ENCODE results near the gene BTBD1.

Gene BTBD1

GRCh38 chr15:82986442-82986780 is 80.6 kb downstream of the BTBD1 start:
- no peak for DNase-seq

- peak; percentile 95 to 98 (median 97) for DNase-seq
Observed at GRCh38 chr15:82985688-82986441, 81.2 kb downstream of the BTBD1 start, which contains the start of gene RAMAC. Gene RAMAC, plus strand, starts transcription at chr15:82986210. Its CDS starts 2,809 bp downstream, at chr15:82989019.

DNA sequence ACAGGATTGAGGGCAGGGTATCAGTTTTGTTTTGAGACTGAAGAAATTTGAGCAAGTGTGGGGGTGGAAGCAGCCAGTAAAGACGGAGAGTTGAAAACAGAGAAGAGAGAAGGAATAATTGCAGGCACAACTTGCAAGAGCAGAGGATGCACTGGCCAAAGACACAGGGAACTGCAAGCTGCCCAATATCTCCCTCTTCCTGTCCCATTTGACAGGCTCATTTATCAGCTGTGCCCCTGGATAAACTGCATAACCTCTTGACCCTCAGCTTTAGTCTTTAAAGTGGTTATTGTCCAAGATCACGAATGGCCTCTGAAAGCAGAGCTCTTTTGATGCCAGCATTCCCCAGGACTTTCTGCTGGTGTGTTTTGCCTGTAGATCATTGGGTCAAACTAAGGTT is 86.1 kb downstream of the BTBD1 start:
- no peak for DNase-seq

DNA sequence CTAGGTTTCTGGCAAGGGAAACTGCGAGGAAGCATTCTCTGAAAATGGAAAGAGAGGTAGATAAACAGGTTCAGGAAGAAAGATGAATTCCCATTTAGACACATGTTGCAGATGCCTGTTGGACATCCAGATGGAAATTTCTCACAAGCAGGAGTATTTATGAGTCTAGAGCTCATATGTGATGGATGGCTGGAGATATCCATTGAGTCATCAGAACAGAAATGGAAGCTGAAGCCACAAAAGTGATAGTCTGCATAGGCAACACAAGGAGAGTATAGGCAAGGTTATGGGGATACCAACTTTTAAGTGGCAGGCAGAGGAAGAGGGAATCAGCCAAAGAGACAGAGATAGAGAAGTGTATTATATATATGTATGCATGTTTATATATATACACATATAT is 87.3 kb downstream of the BTBD1 start:
- no peak for DNase-seq

DNA sequence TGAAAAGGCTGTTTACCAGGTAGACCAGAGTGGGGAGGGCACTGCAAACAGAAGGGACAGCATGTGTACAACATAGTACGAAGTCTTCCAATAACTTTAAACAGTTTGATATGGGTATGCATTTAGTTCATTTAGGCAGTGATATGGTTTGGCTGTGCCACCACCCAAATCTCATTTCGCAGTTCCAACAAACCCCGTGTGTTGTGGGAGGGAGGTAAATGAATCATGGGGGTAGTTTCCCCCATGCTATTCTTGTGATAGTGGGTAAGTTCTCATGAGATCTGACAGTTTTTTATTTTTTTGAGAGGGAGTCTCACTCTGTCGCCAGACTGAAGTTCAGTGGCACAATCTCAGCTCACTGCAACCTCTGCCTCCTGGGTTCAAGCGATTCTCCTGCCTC is 88.6 kb downstream of the BTBD1 start:
- DNase-seq: no peak

GRCh38 chr15:82977076-82977475 is 90.0 kb downstream of the BTBD1 start:
- no peak for DNase-seq

DNA sequence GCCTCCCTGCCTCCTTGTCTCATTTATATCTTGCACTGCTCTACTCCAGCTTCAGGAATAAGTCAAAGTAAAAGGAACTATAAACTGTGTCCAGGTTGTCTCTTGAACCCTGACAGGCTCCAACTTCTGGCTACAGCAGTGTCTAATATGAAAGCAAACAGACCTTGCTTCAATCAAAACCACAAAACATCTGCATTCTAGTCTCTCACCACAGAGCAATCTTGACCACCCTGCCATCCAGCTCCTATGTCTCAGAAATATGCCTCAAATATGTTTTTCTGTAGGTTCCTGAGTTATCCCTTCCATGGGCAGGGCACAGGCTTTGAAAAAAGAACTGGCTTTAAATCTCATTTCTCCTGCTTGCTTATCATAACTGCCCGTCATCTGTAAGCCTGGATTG is 94.1 kb downstream of the BTBD1 start:
- DNase-seq: no peak

- no peak for DNase-seq
Observed at GRCh38 chr15:82971218-82971984, 95.7 kb downstream of the BTBD1 start.

- no peak for DNase-seq
Observed at GRCh38 chr15:82970696-82971095, 96.4 kb downstream of the BTBD1 start.

GRCh38 chr15:82970078-82970686 is 96.9 kb downstream of the BTBD1 start:
- no peak for DNase-seq

DNA sequence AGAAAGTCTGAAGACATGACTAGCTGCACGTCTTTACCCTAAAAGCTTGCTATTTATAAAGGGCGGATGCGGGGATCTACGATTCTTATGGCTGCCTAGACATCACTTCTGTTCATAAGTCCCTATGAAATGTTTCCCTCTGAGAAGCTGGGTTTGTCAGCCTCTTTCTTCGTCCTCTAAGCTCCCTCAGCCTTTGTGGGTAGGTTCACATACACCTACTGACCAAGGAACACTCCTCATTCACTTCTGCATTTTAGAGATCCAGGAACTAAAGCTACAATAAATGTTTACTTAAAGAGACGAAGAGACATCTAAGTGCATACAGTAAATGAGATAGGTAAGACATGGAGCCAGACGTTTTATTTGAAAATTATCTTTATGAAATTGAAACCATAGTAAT is 97.7 kb downstream of the BTBD1 start:
- DNase-seq: no peak

GRCh38 chr15:82968066-82968465 is 99.0 kb downstream of the BTBD1 start:
- DNase-seq: peak; percentile 23 to 62 (median 49)

- no peak for DNase-seq
Observed at GRCh38 chr15:82966671-82967071, 100.4 kb downstream of the BTBD1 start.

Measured in suppressor macrophage treated with lipopolysaccharide for 1 hour (primary cell).